Measurements from ENCODE around the gene FBXL13.
"Not testable (repeated sequence)": the region's sequence is repeated elsewhere in the genome, so short reads cannot be mapped to it uniquely, and the experiment has no call there.

FBXL13 gene

DNA sequence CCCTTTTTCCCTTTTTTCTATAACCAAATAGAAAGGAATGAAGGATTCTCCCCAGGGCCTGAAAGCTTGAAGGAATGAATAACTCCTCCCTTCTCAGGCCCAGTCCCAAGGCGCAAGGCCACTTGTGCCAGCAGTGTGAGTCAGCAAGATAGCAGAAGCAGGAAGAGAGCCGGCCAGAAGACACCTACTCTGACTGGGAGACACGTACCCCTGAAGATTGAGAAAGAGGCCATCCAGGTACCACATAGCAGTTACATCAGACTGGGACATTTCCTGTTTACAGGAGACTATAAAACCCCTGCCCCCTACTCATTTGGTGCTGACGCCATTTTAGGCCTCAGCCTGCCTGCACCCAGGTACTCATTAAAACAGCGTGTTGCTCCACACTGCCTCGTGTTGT, 96.3 kb downstream of the FBXL13 start:
- DNase-seq, result no peak

DNA sequence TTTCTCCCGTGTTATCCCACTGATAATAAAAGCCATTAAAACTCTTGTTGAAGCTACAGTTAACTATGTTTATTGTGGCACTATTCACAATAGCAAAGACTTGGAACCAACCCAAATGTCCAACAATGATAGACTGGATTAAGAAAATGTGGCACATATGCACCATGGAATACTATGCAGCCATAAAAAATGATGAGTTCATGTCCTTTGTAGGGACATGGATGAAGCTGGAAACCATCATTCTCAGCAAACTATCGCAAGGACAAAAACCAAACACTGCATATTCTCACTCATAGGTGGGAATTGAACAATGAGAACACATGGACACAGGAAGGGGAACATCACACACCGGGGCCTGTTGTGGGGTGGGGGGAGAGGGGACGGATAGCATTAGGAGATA, 97.0 kb downstream of the FBXL13 start:
- DNase-seq, result not testable (repeated sequence)

DNA sequence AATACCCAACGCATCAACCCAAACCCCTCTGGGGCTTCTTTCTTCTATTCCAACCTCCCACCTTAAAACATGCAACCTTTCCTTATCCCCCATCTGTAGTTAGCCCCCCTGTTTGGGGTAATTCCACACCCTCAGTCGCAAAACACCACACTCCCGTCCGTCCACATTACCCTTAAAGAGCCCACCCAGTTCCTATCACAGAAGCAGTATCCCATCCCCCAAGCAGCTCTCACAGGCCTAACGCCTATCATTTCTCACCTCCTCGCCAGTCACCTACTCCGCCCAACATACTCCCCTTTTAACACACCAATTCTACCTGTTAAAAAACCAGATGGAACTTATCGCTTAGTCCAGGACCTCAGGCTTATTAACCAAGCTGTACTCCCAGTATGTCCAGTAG, 98.1 kb downstream of the FBXL13 start:
- no peak for DNase-seq

DNA sequence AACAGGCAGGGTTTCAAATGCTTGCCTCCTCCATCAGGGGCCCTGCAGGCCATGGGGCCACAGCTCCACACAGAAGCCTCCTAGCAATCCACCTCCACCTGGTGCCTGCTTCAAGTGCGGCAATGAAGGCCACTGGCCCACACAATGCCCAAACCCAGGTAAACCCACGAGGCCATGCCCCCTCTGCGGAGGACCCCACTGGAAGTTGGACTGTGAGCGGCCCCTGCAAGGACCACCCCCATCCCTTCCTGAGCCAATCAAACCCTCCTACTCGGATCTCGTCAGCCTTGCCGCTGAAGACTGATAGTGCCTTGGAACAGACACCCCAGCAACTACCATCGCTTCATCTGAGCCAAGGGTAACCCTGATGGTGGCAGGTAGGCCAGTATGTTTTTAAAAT, 98.7 kb downstream of the FBXL13 start:
- DNase-seq, result no peak

DNA sequence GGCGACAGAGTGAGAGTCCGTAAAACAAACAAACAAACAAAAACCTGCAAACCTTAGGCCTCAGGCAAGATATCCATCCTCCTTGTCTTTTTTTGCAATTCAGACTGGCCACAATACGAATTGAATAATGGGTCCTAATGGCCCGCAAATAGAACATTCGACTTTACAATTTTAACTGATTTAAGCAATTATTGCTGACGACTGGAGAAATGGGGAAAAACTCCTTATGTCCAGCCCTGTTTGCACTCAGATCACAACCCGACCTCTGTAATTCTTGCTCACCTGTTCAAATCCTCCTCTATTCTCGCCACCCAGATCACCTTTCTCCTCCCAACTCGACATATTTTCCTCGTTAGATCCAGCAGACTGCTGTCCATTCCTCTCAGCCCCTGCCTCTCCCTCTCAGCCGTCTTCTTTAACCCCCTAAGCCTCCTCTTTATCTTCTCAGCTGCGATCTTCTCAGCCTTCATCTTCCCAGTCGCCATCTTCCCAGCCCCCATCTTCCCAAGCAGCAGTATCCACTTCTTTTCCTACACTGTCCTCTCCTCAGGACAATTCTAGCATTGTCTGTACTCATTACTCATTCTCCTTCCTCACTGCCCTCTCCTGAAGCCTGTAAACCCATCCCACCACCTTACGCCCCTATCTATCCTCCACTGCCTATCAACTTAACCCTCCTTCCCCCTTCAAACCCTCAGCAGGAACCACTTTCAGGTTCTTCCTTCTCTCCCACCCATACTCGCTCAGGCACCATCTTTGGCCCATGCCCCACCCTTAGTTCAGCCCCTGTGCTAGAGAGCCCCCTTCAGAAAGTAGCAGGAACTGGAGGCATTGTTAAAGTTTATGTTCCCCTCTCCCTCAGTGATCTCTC, 100.0 kb downstream of the FBXL13 start:
- DNase-seq, result no peak

DNA sequence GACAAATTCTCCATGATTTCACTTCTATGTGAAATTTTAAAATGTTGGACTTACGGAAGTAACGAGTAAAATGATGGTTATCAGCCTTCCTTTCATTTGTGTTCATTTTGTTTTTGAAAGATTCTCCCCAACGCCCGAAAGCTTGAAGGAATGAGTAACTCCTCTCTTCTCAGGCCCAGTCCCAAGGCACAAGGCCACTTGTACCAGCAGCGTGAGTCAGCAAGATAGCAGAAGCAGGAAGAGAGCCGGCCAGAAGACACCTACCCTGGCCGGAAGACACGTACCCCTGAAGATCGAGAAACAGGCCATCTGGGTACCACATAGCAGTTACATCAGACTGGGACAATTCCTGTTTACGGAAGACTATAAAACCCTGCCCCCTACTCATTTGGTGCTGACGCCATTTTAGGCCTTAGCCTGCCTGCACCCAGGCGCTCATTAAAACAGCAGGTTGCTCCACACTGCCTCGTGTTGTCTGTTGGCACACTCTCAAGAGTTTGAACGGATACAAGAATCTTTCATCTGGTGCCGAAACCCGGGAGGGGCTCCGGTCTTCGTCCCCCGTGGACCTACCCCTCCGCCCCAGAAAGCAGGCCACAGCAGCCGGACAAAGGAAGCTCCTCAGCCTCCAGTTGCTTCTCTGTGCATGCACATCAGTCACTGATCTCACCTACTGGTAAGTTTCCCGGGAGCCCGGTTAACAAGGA, 101.3 kb downstream of the FBXL13 start:
- no peak for DNase-seq

DNA sequence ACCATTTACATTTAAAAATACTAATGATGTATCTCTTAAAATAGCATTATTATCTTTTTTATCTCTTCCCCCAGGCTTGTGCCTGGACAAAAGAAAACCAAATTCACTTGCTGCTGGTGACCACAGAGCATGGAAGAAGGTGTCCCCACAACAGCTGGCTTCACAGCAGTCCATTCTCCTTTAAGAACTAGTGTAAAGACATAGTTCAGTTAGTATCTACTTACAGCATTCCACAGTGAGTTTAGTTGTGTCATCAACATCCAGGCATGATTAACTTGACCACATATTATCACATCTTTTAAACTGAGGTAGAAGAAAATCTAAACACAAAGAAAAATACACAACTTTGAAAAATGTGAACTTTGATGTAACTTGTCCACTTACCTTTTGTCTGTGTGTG, 106.8 kb downstream of the FBXL13 start:
- DNase-seq, result no peak

DNA sequence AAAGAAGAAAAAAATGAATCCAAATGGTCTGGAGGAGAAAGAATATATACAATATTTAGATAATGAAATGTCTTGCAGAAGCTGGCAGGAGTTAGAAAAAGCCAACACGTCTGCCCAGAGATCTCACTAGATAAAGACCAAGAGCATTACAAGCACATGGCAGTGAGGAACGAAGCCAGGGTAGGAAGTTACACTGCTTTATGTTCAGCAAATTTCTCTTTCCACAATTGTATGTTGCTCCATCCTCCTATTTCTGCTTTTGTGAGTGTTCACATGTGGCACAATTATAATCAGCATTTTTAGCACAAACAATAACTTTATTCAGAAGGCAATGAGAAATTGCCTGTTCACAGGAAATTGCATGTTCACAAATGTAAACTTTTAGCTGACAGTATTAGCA, 108.1 kb downstream of the FBXL13 start:
- no peak for DNase-seq

DNA sequence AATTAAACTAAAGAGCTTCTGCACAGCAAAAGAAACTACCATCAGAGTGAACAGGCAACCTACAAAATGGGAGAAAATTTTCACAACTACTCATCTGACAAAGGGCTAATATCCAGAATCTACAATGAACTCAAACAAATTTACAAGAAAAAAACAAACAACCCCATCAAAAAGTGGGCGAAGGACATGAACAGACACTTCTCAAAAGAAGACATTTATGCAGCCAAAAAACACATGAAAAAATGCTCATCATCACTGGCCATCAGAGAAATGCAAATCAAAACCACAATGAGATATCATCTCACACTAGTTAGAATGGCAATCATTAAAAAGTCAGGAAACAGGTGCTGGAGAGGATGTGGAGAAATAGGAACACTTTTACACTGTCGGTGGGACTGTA, 112.6 kb downstream of the FBXL13 start:
- not testable (repeated sequence) for DNase-seq

DNA sequence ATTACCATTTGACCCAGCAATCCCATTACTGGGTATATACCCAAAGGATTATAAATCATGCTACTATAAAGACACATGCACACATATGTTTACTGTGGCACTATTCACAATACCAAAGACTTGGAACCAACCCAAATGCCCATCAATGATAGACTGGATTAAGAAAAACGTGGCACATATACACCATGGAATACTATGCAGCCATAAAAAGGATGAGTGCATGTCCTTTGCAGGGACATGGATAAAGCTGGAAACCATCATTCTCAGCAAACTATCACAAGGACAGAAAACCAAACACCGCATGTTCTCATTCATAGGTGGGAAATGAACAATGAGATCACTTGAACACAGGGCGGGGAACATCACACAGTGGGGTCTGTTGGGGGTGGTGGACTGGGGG, 116.6 kb downstream of the FBXL13 start:
- not testable (repeated sequence) for DNase-seq

DNA sequence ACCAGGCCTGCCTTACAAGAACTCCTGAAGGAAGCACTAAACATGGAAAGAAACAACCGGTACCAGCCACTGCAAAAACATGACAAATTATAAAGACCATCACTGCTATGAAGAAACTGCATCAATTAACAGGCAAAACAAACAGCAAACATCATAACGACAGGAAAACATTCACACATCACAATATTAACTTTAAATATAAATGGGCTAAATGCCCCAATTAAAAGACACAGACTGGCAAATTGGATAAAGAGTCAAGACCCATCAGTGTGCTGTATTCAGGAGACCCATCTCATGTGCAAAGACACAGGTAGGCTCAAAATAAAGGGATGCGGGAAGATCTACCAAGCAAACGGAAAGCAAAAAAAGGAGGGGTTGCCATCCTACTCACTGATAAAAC, 120.2 kb downstream of the FBXL13 start:
- not testable (repeated sequence) for DNase-seq

DNA sequence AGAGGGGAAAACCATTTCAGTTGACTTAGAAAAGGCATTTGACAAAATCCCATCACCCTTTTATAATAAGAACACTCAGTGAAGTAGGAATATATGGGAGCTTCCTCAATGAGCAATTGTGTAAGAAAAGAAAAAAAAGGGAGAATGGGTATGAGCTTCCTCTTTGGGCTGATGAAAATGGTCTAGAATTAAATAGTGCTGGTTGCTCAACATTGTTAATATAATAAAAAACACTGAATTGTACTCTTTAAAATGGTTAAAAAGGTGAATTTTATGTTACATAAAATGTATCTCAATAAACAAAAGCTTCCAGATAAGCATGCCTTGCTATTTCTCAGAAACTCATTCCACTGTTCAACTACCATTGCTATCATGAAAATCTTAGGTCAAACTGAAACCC, 121.2 kb downstream of the FBXL13 start:
- DNase-seq, result no peak

DNA sequence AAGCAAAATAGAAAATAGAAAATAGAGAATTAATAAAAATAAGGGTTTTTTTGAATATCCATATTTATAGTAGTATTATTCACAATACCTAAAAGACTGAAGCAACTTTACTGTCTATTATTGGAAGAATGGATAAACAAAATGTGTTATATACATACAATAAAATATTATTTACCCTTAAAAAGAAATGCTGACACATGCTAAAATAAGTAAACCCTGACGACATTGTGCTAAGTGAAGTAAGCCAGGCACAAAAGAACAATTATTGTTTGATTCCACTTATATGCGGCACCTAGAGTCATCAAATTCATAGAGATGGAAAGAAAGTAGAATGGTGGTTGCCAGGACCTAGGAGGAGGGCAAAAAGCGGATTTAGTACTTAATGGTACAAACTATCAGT, 122.8 kb downstream of the FBXL13 start:
- DNase-seq, result no peak

DNA sequence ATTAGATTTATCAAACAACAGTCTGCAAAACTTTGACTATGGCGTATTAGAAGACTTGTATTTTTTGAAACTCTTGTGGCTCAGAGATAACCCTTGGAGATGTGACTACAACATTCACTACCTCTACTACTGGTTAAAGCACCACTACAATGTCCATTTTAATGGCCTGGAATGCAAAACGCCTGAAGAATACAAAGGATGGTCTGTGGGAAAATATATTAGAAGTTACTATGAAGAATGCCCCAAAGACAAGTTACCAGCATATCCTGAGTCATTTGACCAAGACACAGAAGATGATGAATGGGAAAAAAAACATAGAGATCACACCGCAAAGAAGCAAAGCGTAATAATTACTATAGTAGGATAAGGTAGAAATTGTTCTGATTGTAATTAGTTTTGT, 130.4 kb downstream of the FBXL13 start:
- DNase-seq, result no peak

DNA sequence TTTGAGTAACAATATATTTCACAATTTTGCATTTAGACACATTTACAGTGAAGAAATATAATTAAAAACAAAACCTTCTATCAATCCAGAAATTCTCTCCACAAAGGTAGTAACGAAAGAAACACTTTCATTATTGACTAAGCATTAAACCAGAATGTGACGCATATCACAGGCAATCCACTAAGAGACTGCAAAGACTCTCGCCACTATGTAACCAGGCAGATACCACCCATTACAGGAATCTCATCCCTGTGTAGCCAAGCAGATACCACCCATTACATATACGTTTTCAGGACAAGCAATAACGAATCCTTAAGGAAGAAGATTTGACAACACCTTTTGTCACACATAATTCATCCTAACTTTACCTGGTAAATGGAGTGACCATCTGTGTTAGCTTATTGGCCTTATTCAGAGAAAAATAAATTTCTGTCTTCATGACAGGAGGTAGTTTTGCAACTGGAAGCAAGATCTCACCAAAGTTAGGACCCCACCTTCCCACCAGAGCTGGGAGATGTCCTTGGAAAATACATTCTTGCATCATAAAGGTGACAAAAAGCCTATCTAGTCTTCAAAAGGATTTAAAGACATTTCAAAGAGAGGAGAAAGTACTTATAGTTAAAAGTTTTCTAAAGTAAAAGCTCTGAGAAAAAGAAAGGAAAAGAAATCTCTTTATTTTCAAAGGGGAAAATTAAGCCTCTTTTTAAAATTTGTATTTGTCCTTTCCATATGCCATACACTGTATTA, 131.0 kb downstream of the FBXL13 start:
- DNase-seq, result no peak

DNA sequence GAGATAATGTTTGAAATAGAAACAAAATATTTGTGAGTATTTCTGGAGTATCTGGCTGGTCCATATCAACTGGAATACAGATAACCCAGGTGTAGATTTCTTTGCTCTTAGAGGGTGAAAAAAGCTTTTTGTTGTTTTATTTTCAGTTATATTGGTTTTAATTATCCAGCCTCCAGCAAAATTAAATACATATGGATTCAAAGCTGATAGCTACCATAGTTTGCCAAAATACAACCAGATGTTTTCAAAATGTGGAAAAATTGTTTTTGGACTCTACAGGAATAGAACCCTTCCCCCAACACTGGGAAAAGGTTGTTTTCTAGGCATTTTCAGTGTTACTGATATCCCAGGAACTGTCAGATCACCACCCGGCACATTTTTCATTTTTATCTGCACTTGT, 131.7 kb downstream of the FBXL13 start:
- no peak for DNase-seq

DNA sequence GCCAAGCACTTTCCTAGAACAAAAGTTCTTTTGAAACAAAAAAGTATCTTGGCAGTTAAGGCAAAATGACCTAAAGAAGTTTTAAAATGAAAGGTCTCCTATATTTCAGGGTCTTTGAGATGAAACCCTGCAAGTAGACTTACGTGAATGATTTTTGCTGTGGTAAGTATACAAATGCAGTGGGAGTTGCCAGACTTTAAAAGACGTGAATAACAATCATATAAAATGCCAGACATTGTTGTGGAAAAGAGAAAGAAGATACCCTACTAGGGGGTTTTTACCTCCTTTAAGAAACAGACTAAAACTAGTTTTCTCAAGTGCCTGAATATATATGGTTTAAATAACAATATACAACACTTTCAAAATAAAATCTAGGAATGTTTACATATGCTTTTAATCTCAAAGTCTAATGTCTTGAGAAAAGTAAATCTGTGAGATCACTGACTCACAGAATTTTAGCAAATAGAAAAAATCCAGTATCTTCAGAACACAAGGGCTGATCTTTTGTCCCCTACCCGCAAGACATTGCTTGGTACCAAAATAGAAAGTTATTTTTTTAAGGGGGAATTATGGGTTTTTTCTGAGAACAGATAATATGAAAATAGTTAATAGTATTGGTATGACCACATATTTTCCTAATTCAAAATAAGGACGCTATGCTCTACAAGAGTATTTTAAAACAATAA, 132.3 kb downstream of the FBXL13 start:
- no peak for DNase-seq

DNA sequence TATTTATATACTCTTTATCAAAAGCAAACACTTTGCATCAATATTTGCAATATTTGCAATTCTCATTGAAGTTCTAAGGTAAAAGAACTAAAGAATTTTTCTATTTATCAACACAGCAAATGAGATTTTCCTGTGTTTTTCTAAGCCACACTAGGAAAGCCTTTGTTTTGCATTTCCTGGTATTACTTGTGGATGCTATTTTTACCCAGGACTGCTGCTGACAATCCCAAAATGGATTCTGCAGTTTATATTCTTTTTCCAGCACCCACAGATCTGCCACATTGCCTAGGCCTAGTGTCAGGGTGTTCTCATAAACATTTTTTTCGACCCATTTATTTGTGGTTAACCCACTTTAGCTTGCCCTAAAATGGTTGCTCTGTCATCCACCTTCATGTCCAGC, 135.9 kb downstream of the FBXL13 start:
- DNase-seq, result no peak

DNA sequence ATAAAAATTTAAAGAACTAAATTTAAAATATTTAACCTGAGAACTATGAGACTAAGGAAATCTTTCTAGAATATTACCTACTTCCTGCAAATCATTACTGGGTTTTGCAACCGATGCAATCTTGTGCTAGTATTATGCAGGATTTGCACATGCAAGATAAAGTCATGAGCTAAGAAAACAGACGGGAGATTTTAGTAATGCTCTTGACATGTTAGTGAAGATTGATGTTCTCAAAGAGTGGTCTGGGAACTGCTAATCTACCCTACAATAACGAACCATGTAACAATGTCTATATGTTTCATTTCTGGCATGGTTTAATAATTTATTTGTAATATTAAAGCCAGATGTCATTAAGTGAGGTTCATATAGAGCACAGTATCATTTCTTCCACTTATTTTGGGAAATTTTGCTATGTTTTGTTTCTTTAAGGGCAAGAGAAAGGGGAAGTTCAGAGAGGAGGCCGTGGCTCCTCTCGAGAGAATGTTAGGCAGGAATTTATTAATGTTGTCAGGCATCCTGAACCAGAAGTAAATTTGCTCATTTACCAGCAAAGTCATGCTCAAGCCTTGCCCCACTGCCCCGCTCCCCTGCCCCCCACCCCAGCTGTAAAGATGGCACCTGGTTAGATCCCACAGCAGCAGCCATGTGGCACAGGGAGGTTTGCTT, 139.0 kb downstream of the FBXL13 start:
- DNase-seq, result no peak

DNA sequence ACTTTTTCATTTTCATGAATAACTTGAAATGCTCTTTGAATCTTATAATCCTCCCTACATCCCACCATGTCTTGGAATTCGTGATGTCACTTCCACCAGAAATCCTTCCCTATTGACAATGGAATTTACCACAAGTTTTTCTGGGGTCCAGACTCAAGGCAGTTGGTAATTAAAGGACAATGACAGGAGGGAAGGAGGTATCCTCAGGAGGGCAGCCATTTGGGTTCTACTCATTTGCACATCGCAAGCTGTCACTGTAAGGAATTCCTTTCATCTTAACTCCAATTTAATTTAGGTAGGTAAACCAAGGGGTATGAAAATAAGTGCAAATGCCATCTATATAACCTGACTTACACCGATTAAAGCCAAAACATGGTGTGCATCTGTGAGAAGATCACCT, 139.9 kb downstream of the FBXL13 start:
- no peak for DNase-seq

DNA sequence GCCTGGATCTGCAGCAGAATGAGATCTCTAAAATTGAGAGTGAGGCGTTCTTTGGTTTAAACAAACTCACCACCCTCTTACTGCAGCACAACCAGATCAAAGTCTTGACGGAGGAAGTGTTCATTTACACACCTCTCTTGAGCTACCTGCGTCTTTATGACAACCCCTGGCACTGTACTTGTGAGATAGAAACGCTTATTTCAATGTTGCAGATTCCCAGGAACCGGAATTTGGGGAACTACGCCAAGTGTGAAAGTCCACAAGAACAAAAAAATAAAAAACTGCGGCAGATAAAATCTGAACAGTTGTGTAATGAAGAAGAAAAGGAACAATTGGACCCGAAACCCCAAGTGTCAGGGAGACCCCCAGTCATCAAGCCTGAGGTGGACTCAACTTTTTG, 140.4 kb downstream of the FBXL13 start:
- DNase-seq, result no peak

DNA sequence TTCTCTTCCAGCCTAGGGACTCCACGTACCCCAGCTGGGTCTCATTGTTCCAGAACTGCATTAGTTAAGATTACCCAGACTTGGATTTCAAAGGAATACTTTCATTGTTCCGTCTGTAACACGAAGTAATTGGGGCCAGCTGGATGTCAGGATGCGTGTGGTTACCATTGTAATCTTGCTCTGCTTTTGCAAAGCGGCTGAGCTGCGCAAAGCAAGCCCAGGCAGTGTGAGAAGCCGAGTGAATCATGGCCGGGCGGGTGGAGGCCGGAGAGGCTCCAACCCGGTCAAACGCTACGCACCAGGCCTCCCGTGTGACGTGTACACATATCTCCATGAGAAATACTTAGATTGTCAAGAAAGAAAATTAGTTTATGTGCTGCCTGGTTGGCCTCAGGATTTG, 140.8 kb downstream of the FBXL13 start:
- DNase-seq, result no peak

DNA sequence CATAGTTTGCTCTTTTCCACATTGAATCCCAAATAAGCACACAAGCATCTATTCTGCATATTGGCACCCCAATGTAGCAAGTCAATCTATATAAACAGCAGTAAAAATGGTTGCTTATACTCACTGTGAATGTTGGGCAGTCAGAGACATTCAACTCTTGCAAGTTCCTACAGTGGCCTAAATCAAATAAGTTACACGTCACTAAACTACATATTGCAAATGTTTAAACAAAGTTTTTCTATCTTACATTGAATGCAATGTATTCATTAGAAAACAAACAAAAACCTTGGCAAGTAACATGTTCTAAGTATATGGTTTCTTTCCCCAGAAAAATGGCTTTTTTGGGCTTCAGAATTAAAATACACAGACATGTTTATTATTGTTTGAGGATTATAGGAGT, 142.8 kb downstream of the FBXL13 start:
- DNase-seq, result no peak

Measured in activated T-cell treated with anti-CD3 and anti-CD28 coated beads, Interleukin-2, amount 50 U/mL, for 1 hour (primary cell).